HepG2 (cell line): ENCODE data around the gene C15orf62. TPM values are rescaled to one million over a fixed set of nuclear protein-coding genes. Genes with fewer than 3 reads are reported as not detected.

Experiments
- ATAC-seq: fragments of 200-7000 bp; cut with Tn5 transposase; 3 replicates; pipeline ENCODE4 v1.9.1; 2020; ENCODE audit warnings: mild to moderate bottlenecking, moderate library complexity
- BruUV-seq: library from RNA; stranded (reverse); fragments of 400-500 nt; replicated peaks from 2 replicates; lab custom pipeline; 2021; lab: Mats Ljungman, UMichigan
- CTCF ChIA-PET: fragments of 300-600 bp; formaldehyde crosslinking; extraction: SDS; loops from one replicate; lab custom pipeline; 2021; ENCODE audit warnings: low total read pairs, inconsistent platforms, low intra/inter-chr PET ratio; lab: Yijun Ruan, JAX
- POLR2A ChIA-PET: fragments of 350-600 bp; sonication (Branson Sonifier 250); formaldehyde crosslinking; loops from one replicate; lab custom pipeline; 2020; ENCODE audit warnings: antibody characterized with exemption, inconsistent platforms; lab: Yijun Ruan, JAX
- DNase-seq: peaks from one replicate; pipeline ENCODE4 v3.0.0-alpha.2; 2015; ENCODE audit warnings: low spot score
- FAIRE-seq: peaks from 3 replicates; lab custom pipeline; 2011; peaks lifted over from hg19 to GRCh38; lab: Jason Lieb, UNC
- H2AFZ ChIP-seq: one replicate; pipeline ENCODE4 v1.6.1; 2011; ENCODE audit warnings: low read length, inconsistent platforms
- H3K27ac ChIP-seq: fragments of 300-600 bp; 3 replicates; pipeline ENCODE4 v1.8.0; 2011; ENCODE audit warnings: mixed run types, mild to moderate bottlenecking, mixed read lengths, low read length, inconsistent platforms; ENCODE audit not compliant: insufficient read depth; ENCODE audit errors: extremely low read length
- H3K27me3 ChIP-seq, 2 experiments: fragments of 200-600 bp in 1 of 2; 2 replicates in 1 of 2; 3 replicates in 1 of 2; pipeline versions ENCODE4 v1.6.0 to v1.8.0; 2011; ENCODE audit warnings: low read length in 2 of 2, mild to moderate bottlenecking in 2 of 2, moderate library complexity in 2 of 2, inconsistent platforms in 1 of 2; ENCODE audit not compliant: insufficient read depth in 2 of 2, control insufficient read depth in 1 of 2
- H3K36me3 ChIP-seq, 2 experiments: fragments of 200-600 bp in 1 of 2; replicated peaks in 1 of 2; 2 replicates in 1 of 2; 3 replicates in 1 of 2; pipeline versions ENCODE4 v1.5.1 to v1.8.0; 2011; ENCODE audit warnings: low read length in 2 of 2, inconsistent platforms in 1 of 2; ENCODE audit not compliant: insufficient read depth in 2 of 2, control insufficient read depth in 1 of 2
- H3K4me1 ChIP-seq: 2 replicates; pipeline ENCODE4 v1.5.1; 2012; ENCODE audit warnings: low read length, inconsistent platforms; ENCODE audit not compliant: insufficient read depth
- H3K4me2 ChIP-seq: 2 replicates; pipeline ENCODE4 v1.6.0; 2011; ENCODE audit warnings: low read depth, low read length, inconsistent platforms
- H3K4me3 ChIP-seq, 3 experiments: fragments of 200-600 bp in 1 of 3; sonication (generic), shearing (Covaris generic) in 1 of 3; replicated peaks in 1 of 3; 2 replicates each; pipeline ENCODE4 v1.5.1; 2011 to 2016; ENCODE audit warnings: low read length in 3 of 3, inconsistent platforms in 2 of 3, low read depth in 2 of 3, mild to moderate bottlenecking in 2 of 3, control low read depth in 1 of 3, mixed read lengths in 1 of 3; ENCODE audit not compliant: insufficient read depth in 1 of 3
- H3K79me2 ChIP-seq: one replicate; pipeline ENCODE4 v1.6.1; 2011; ENCODE audit warnings: low read length, inconsistent platforms; ENCODE audit not compliant: insufficient read depth
- H3K9ac ChIP-seq: 2 replicates; pipeline ENCODE4 v1.6.0; 2011; ENCODE audit warnings: mild to moderate bottlenecking, low read depth, low read length, inconsistent platforms; ENCODE audit not compliant: insufficient read depth
- H3K9me3 ChIP-seq: 2 replicates; pipeline ENCODE4 v1.5.1; 2012; ENCODE audit warnings: mild to moderate bottlenecking, low read length
- H4K20me1 ChIP-seq: 2 replicates; pipeline ENCODE4 v1.6.0; 2011; ENCODE audit warnings: inconsistent platforms, mild to moderate bottlenecking, low read length, moderate library complexity; ENCODE audit not compliant: insufficient read depth
- HIVEP1 ChIP-seq: sonication (generic); formaldehyde crosslinking; IDR thresholded peaks from 2 replicates; pipeline ENCODE4 v1.4.0; 2020; ENCODE audit warnings: mild to moderate bottlenecking, missing genetic modification reagents
- NONO ChIP-seq, 2 experiments: fragments of 450-650 bp in 1 of 2; sonication (generic) in 1 of 2; formaldehyde crosslinking in 1 of 2; IDR thresholded peaks in 1 of 2; conservative IDR thresholded peaks in 1 of 2; 2 replicates each; pipeline versions ENCODE4 v1.6.1 to v1.8.0; 2017 to 2022; ENCODE audit warnings: mild to moderate bottlenecking in 1 of 2, missing genetic modification reagents in 1 of 2, moderate library complexity in 1 of 2
- PRMT3 ChIP-seq: sonication (generic); formaldehyde crosslinking; IDR thresholded peaks from 2 replicates; pipeline ENCODE4 v1.8.1; 2022; ENCODE audit warnings: low read depth, mild to moderate bottlenecking, moderate library complexity, missing genetic modification reagents, borderline replicate concordance
- ZNF296 ChIP-seq: sonication (generic); formaldehyde crosslinking; conservative IDR thresholded peaks from 2 replicates; pipeline ENCODE4 v1.5.0; 2020; ENCODE audit warnings: mild to moderate bottlenecking, missing genetic modification reagents
- ZNF432 ChIP-seq: sonication (generic); formaldehyde crosslinking; IDR thresholded peaks from 2 replicates; pipeline ENCODE4 v1.5.0; 2020; ENCODE audit warnings: missing genetic modification reagents, mild to moderate bottlenecking, borderline replicate concordance
- ZNF543 ChIP-seq: sonication (generic); formaldehyde crosslinking; IDR thresholded peaks from 2 replicates; pipeline ENCODE4 v1.4.0; 2020; ENCODE audit warnings: mild to moderate bottlenecking, missing genetic modification reagents
- ZNF556 ChIP-seq: sonication (generic); formaldehyde crosslinking; IDR thresholded peaks from 2 replicates; pipeline ENCODE4 v1.4.0; 2020; ENCODE audit warnings: mild to moderate bottlenecking, missing genetic modification reagents, borderline replicate concordance
- ZNF616 ChIP-seq: sonication (generic); formaldehyde crosslinking; IDR thresholded peaks from 2 replicates; pipeline ENCODE4 v1.5.0; 2020; ENCODE audit warnings: low read depth, mild to moderate bottlenecking, missing genetic modification reagents
- ZNF713 ChIP-seq: sonication (generic); formaldehyde crosslinking; IDR thresholded peaks from 2 replicates; pipeline ENCODE4 v1.4.0; 2020; ENCODE audit warnings: mild to moderate bottlenecking, missing genetic modification reagents
- ZNF781 ChIP-seq: sonication (generic); formaldehyde crosslinking; IDR thresholded peaks from 2 replicates; pipeline ENCODE4 v1.5.1; 2020; ENCODE audit warnings: borderline replicate concordance, mild to moderate bottlenecking, missing genetic modification reagents; ENCODE audit errors: not compliant biosample characterization
- ZZZ3 ChIP-seq: sonication (generic); formaldehyde crosslinking; IDR thresholded peaks from 2 replicates; pipeline ENCODE4 v1.4.0; 2020; ENCODE audit warnings: missing genetic modification reagents, mild to moderate bottlenecking, borderline replicate concordance
- WGBS: methylation state at CpG from one replicate; pipeline ENCODE4 v1.1.6; 2017; ENCODE audit warnings: low lambda C conversion rate; 5-methylcytosine and 5-hydroxymethylcytosine counted together
- in situ Hi-C: cut with HindIII; loops from 2 replicates; pipeline ENCODE4 v1.10.0; 2017; ENCODE audit warnings: low pct_unique_long_range_greater_than_20kb; ENCODE audit not compliant: extremely low pct_ligation_motif_present
- intact Hi-C: fragments of 100-400 bp; cut with micrococcal nuclease; formaldehyde crosslinking; loops from one replicate; pipeline ENCODE4 v1.10.0; 2022; ENCODE audit not compliant: unreplicated experiment
- polyA plus RNA-seq, 8 experiments: library from polyadenylated mRNA; depleted of rRNA in 3 of 8; stranded (reverse) in 7 of 8; unstranded in 1 of 8; fragments of >200 nt; fragmentation: Illumina TruSeq in 4 of 8; extraction: Trizol in 4 of 8; gene quantifications; 2 replicates each; pipeline versions ENCODE4 v1.2.1 to v1.2.3, GENCODE V29; 2011 to 2016; ENCODE audit warnings: low read depth in 4 of 8, missing spikeins in 1 of 8, mixed read lengths in 1 of 8; ENCODE audit not compliant: insufficient read depth in 1 of 8
- total RNA-seq, 5 experiments: library from RNA; depleted of rRNA; stranded (reverse); fragments of >200 nt; fragmentation: Illumina TruSeq; extraction: Trizol; gene quantifications; 2 replicates each; pipeline ENCODE4 v1.2.3, GENCODE V29; 2016; ENCODE audit warnings: low read depth in 1 of 5
- TF ChIP-seq, protein P1 (sequence below): sonication (generic); formaldehyde crosslinking; IDR thresholded peaks from 2 replicates; pipeline ENCODE4 v1.4.0; 2020; ENCODE audit warnings: mild to moderate bottlenecking, missing genetic modification reagents
- TF ChIP-seq, protein P2 (sequence below): sonication (generic); formaldehyde crosslinking; IDR thresholded peaks from 2 replicates; pipeline ENCODE4 v1.5.0; 2020; ENCODE audit warnings: missing genetic modification reagents
- TF ChIP-seq, protein P3 (sequence below): sonication (generic); formaldehyde crosslinking; IDR thresholded peaks from 2 replicates; pipeline ENCODE4 v1.8.0; 2022; ENCODE audit warnings: mild to moderate bottlenecking, missing genetic modification reagents

The C15orf62 gene
- total and polyA plus RNA-seq, 2 of the 13 experiments (the other 11 are each of a cell fraction or from before 2014, with no cell fraction given), result 0.51 to 1.1 TPM

DNA sequence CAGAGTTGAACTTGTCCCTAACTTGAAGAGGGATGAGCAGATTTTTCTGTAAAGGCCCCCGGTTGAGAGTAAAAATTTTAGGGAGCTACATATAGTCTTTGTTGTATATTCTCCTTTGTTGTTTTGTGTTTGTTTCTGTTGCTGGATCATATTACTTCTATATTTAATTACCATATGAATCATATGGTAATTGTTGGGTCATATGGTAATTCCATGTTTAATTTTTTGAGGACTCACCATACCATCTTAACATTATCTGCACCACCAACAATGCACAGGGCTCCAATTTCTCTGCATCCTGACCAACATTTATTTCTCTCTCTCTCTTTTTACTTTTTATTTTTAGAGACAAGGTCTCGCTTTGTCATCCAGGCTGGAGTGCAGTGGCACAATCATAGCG, 29.7 kb downstream of the C15orf62 start:
- peaks cover 5% of the 10 kb centered on the region for H3K79me2 ChIP-seq
- no peaks in the 10 kb centered on the region for H3K27me3 ChIP-seq
- H2AFZ ChIP-seq, result no peak overlapping the region
- no peak overlapping the region for H3K4me2 ChIP-seq
- POLR2A ChIA-PET, result no interaction called here
- H4K20me1 ChIP-seq, result no peaks in the 10 kb centered on the region
- ATAC-seq (no peak), DNase-seq (no peak)
- no peaks in the 10 kb centered on the region for H3K9me3 ChIP-seq
- CTCF ChIA-PET, result no interaction called here
- no peak overlapping the region for H3K4me3 ChIP-seq
- H3K36me3 ChIP-seq, result no peaks in the 10 kb centered on the region; a peak in 1 of 5 replicates
- peaks cover 36% of the 10 kb centered on the region for H3K4me1 ChIP-seq
- no TSS peak for BruUV-seq
- H3K27ac ChIP-seq, result no peak overlapping the region
- intact Hi-C loops, result no loop called here
- TF ChIP-seq NONO (IDR thresholded peaks at IDR 0.05) (no peak), NONO (CRISPR knock-in tag; conservative IDR thresholded peaks at IDR 0.05) (no peak), ZNF296 (no peak), ZNF781 (CRISPR knock-in tag) (no peak), PRMT3 (CRISPR knock-in tag) (no peak), ZNF616 (CRISPR knock-in tag) (no peak), HIVEP1 (CRISPR knock-in tag) (no peak), ZNF713 (no peak), ZNF556 (CRISPR knock-in tag) (no peak), ZNF432 (CRISPR knock-in tag) (no peak), ZZZ3 (CRISPR knock-in tag) (no peak), ZNF543 (CRISPR knock-in tag) (no peak)
- TF ChIP-seq, protein P1, sequence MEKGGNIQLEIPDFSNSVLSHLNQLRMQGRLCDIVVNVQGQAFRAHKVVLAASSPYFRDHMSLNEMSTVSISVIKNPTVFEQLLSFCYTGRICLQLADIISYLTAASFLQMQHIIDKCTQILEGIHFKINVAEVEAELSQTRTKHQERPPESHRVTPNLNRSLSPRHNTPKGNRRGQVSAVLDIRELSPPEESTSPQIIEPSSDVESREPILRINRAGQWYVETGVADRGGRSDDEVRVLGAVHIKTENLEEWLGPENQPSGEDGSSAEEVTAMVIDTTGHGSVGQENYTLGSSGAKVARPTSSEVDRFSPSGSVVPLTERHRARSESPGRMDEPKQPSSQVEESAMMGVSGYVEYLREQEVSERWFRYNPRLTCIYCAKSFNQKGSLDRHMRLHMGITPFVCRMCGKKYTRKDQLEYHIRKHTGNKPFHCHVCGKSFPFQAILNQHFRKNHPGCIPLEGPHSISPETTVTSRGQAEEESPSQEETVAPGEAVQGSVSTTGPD (CRISPR knock-in tag), result no peak
- TF ChIP-seq, protein P2, sequence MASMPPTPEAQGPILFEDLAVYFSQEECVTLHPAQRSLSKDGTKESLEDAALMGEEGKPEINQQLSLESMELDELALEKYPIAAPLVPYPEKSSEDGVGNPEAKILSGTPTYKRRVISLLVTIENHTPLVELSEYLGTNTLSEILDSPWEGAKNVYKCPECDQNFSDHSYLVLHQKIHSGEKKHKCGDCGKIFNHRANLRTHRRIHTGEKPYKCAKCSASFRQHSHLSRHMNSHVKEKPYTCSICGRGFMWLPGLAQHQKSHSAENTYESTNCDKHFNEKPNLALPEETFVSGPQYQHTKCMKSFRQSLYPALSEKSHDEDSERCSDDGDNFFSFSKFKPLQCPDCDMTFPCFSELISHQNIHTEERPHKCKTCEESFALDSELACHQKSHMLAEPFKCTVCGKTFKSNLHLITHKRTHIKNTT (CRISPR knock-in tag), result no peak
- TF ChIP-seq, protein P3, sequence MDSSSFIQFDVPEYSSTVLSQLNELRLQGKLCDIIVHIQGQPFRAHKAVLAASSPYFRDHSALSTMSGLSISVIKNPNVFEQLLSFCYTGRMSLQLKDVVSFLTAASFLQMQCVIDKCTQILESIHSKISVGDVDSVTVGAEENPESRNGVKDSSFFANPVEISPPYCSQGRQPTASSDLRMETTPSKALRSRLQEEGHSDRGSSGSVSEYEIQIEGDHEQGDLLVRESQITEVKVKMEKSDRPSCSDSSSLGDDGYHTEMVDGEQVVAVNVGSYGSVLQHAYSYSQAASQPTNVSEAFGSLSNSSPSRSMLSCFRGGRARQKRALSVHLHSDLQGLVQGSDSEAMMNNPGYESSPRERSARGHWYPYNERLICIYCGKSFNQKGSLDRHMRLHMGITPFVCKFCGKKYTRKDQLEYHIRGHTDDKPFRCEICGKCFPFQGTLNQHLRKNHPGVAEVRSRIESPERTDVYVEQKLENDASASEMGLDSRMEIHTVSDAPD (CRISPR knock-in tag), result no peak
- TF ChIP-seq, all 625 proteins: peak for 0
- no peak for FAIRE-seq
- 98% methylated on average over 3 of the region's 3 CpGs for WGBS
- H3K9ac ChIP-seq, result no peak overlapping the region
- in situ Hi-C loops, result no loop called here
